Peyer's patch (tissue), 4 donors: ENCODE data around the gene FAM43A.

Experiments
- CTCF ChIP-seq, 6 experiments: fragments of 450-650 bp in 4 of 6; fragments of 200-600 bp in 2 of 6; sonication (generic) in 1 of 6; IDR thresholded peaks; one replicate each; pipeline ENCODE4 v1.5.1; 2017 to 2019; ENCODE audit warnings: antibody characterized with exemption in 6 of 6, mild to moderate bottlenecking in 3 of 6, moderate library complexity in 1 of 6
- POLR2A ChIP-seq, 2 donors: fragments of 450-650 bp; IDR thresholded peaks; one replicate each; pipeline ENCODE4 v1.5.1; 2017; ENCODE audit warnings: antibody characterized with exemption in 2 of 2, mild to moderate bottlenecking in 2 of 2, moderate library complexity in 2 of 2

DNA sequence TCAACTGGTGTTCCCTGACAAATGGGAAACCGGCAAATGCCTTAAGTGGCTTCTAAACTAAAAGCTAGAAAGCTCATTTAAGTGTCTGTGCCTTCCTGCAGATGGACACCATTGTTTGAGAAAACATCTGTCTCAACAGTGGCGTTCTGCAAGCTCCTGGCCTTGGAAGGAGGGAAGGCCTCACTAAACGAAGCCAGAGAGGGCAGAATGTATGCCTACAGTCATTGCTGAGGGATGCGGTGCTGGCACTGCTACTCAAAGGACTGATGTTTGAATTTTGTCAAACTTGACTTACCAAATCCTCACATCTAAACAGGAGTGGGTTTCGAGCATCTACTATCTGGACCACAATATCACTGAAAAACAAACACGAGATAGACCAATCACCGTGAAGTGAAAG, 25.9 kb upstream of the FAM43A start:
- TF ChIP-seq POLR2A (IDR thresholded peaks at IDR 0.05) = no peak
- no peak for TF ChIP-seq CTCF (IDR thresholded peaks at IDR 0.05)
